ENCODE data around the gene IL32.

Gene IL32

GRCh38 chr16:3027983-3028715 lies 37.3 kb upstream of the IL32 start:
- peak; percentile 86 for DNase-seq (ENCODE audit: low spot score)
- no peak for FAIRE-seq

DNA sequence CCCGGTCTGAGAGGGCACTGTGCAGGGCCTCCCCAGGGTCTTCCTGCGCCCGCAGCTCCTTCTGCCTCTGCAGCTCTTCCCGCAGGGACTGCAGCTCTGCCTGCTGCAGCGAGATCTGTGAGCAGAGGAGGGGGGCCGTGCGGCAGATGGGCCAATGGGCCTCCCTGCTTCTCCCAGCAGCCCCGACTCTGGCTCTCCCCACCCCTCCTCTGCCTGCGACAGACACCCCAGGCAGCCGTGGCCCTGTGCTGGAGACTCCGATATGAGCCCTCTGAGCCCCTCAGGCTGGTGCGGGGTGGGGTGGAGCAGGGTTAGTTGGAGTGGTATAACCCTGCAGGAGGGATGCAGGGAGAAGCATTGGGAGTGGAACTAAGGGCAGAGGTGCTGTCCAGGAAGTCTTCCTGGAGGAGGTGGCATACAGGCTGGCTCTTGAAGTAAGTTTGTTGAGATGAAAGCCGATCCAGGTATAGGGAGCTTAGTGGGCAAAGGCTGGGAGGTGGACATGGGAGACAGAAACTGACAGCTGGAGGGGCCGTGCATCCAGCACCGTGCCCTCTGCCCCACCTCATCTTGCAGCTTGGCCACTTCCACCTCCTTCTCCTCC lies 36.6 kb upstream of the IL32 start:
- DNase-seq (ENCODE audit: low spot score) = no peak
- no peak for FAIRE-seq

DNA sequence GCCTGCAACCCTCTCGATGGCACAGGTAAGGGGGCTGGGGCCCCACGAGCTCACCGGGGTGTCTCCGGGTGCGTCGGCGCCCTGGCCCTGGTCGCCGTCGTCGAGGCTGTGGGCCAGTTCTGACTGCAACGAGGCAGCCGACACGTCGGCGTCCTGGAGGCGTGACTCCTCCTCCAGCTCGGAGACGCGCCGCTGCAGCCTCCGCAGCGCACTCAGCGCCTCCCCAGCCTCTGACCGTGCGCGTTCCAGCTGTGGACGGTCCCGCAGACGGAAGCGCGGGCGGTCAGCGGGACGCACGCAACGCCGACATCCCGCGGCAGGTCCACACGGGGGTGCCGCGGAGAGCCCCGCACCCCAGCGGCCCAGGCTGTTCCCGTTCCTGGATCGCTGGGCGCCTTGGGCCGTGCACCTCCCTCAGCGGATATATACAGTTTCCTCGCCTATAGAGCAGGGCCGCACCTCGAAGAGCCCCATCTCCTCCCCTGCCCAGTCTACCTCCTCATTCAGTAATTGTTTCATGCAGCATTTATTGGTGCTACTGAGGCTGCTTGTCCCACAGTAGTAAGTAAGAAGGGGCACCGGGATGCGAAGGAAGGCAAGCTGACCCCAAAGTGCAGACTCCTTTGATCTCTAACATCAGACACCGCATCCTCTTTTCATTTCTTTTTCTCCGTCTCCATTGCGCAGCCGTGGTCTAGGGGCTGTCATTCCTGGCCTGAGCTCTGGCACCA lies 35.8 kb upstream of the IL32 start:
- no peak for FAIRE-seq
- no peak for DNase-seq (ENCODE audit: low spot score)

DNA sequence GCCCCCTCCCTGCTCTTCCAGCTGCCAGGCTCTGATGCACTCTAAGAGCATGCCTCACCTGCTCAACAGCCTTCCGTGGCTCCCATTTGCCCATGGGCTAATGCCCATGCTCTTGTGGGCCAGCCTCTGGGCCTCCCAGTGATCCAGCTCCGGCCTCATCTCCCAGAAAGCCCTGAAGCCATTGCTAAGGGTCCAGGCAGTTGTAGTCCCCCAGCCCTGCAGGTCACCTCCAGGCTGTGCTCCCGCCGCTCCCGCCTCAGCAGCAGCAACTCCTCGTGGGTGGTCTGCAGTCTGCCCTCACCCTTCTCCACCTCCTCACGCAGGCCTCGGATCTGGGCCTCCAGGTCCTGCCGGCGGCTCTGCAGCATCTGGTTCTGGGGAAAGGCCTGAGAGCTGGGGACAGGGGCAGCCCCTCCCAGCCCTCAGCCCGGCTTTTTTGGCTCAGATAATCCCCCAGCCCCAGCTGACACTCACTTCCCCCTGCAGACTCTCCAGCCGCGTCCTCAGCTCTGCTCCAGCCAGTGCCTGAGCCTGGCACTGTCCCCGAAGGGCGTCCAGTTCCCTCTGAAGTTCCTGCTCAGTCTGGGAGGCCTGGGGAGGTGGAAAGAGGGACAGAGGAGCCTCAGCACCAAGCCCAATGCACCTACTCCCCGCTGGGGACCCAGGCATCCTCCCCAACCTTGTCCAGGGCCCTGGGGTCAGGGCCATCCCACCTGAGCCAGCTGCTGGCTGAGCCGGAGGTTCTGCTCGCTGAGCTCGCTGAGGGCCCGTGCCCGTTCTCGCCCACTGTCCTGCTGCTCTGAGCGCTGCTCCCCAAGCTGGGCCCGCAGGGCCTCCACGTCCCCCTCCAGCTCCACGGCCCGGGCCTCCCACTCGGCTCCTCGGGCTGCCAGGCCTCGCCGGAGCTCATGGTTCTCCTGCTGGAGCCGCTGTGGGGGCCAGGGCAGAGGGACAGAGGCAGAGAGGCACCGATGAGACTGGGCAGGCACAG lies 34.9 kb upstream of the IL32 start:
- no peak for DNase-seq (ENCODE audit: low spot score)
- FAIRE-seq = no peak

DNA sequence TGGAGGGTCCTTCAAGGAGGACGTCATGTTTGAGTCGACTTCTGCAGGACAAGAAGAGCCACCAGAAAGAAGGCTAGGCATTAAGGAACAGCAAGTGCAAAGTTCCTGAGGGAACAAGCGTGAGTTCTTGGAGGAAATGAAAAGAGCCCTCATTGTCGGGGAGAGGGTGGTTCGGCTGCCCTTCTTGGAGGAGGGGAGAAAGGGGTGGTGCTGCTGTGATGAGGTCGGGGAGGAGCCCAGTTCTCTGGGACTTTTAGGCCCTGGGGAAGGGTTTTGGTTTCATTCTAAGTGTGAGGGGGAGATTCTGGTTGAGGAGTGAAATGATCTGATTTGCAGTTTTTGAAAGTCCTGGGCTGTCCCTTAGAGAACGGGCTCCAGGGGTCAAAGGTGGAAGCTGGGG lies 32.8 kb upstream of the IL32 start:
- FAIRE-seq (no peak), DNase-seq (ENCODE audit: low spot score) (no peak)

DNA sequence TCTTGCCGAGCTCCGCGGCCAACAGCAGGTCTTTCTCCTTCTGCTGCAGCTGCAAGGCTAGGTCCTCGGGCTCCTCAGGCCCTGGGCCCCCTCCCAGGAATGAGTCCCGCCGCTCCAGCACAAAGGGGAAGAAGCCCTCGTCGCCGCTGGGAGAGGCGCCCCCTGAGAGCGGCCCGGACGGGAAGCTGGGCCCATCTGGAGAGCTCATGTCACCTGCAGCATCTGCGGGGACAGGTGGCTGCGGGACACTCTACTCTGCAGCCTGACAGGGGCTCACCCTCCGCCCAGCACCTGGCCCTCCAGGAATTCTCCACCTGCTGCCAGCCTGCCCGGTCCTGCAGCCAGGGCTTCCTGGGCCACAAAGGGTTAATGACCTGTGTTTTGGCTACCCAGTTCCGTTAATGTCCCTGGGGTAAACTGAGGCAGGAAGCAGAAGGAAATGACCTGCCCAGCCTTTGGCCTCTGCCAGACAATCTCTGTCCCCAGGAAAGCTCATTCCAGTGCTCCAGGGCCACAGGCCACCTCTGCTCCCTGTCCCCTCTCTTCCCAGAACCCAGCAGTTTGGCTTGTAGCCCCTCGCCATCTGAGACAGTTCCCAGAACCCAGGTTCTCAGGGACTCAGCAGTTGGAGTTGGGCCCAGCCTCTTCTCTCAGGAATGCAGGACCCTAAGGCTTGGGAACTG lies 30.0 kb upstream of the IL32 start:
- FAIRE-seq (no peak), DNase-seq (ENCODE audit: low spot score) (no peak)

GRCh38 chr16:3035972-3036725 lies 29.3 kb upstream of the IL32 start:
- FAIRE-seq = no peak
- DNase-seq (ENCODE audit: low spot score) = no peak

- FAIRE-seq = no peak
- no peak for DNase-seq (ENCODE audit: low spot score)
These were observed 28.6 kb upstream of the IL32 start, which contains the start of gene BICDL2 for GRCh38 chr16:3036726-3037315. Gene BICDL2 (minus strand): TSS chr16:3036944. CDS start chr16:3035496, 1,448 bp downstream.

- no peak for DNase-seq (ENCODE audit: low spot score)
- peak; percentile 37 for FAIRE-seq
These were observed 27.2 kb upstream of the IL32 start for GRCh38 chr16:3038256-3038655.

DNA sequence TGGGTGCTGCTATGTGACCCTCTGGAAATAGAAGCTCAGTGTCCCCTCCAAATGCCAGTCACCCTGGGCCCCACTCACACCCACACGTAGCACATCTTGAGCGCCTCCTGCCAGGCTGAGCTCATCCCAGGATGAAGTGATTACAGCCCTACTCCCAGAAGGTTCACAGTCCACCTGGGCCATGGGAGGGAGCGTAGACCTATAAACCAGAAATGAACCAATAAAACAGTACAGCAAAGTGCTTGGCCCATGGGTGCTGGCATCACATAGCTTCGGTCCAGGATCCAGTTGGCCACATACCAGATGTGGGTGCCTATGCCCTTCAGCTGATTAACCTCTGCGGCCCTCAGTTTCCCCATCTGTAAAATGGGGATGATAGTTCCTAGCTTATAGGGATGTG lies 26.5 kb upstream of the IL32 start:
- DNase-seq (ENCODE audit: low spot score) (no peak), FAIRE-seq (no peak)

GRCh38 chr16:3042376-3042775 lies 23.1 kb upstream of the IL32 start:
- DNase-seq (ENCODE audit: low spot score) (no peak), FAIRE-seq (no peak)

DNA sequence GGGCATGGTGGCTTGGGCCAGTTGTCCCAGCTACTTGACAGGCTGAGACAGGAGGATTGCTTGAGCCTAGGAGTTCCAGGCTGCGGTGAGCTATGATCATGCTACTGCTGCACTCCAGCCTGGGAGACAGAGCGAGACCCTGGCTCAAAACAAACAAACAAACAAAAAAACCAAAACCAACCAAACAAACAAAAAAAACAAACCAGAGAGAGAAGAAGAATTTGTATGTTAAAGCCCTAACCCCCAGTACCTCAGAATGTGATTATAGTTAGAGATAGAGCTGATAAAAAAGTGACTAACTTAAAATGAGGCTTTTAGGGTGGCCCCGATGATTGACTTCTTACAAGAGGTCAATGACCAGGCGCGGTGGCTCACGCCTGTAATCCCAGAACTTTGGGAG lies 20.7 kb upstream of the IL32 start:
- no peak for DNase-seq (ENCODE audit: low spot score)
- FAIRE-seq = no peak

GRCh38 chr16:3045758-3046640 lies 19.4 kb upstream of the IL32 start, which contains the start of gene MMP25:
Gene MMP25 (plus strand): TSS chr16:3046561. CDS start chr16:3046918, 357 bp downstream.
- no peak for FAIRE-seq
- peak; percentile 65 for DNase-seq (ENCODE audit: low spot score)

GRCh38 chr16:3046641-3047386 lies 18.6 kb upstream of the IL32 start:
- DNase-seq (ENCODE audit: low spot score) = no peak

GRCh38 chr16:3047387-3047720 lies 18.1 kb upstream of the IL32 start:
- DNase-seq (ENCODE audit: low spot score) (no peak), FAIRE-seq (no peak)

More at GRCh38 chr16:3046641-3047386, 18.6 kb upstream of the IL32 start:
- FAIRE-seq = no peak

DNA sequence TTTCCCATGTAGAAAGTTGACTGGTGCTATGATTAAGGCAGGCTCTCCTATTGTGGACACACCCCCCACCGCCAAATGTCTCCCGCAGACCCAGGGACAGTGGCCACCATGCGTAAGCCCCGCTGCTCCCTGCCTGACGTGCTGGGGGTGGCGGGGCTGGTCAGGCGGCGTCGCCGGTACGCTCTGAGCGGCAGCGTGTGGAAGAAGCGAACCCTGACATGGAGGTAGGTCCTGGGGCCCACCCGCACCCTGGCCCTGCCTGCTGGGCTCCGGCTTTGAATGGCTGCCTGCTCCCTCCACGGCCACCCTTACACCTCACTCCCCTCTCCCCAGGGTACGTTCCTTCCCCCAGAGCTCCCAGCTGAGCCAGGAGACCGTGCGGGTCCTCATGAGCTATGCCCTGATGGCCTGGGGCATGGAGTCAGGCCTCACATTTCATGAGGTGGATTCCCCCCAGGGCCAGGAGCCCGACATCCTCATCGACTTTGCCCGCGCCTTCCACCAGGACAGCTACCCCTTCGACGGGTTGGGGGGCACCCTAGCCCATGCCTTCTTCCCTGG lies 15.4 kb upstream of the IL32 start:
- FAIRE-seq = no peak
- DNase-seq (ENCODE audit: low spot score) = no peak

DNA sequence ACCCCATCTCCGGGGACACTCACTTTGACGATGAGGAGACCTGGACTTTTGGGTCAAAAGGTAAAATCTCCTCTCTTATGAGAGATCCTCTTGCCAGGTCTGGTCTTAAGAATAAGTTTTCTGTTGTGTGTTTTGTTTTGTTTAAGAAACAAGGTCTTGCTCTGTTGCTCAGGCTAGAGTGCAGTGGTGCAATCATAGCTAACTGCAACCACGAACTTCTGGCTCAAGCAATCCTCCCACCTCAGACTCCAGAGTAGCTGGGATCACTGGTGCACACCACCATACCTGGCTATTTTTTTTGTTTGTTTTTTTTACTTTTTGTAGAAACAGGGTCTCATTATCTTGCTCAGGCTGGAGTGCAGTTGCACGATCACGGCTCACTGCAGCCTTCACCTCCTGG lies 15.0 kb upstream of the IL32 start:
- no peak for FAIRE-seq
- DNase-seq (ENCODE audit: low spot score) = no peak

- no peak for FAIRE-seq
- no peak for DNase-seq (ENCODE audit: low spot score)
These were observed 14.4 kb upstream of the IL32 start for GRCh38 chr16:3051009-3051408.

All from urothelium cell line (cell line).